GM12878 (cell line): ENCODE data around the gene PYM1. TPM values are rescaled to one million over a fixed set of nuclear protein-coding genes. Genes with fewer than 3 reads are reported as not detected.

ENCODE experiments used
- CREB1 ChIP-seq: IDR thresholded peaks from 2 replicates; pipeline ENCODE4 v1.6.1; 2012; ENCODE audit warnings: low read depth, mild to moderate bottlenecking, inconsistent platforms
- DPF2 ChIP-seq: fragments of 450-650 bp; IDR thresholded peaks from 2 replicates; pipeline ENCODE4 v1.6.1; 2017; ENCODE audit warnings: mild to moderate bottlenecking
- IKZF1 ChIP-seq: fragments of 450-650 bp; conservative IDR thresholded peaks from 2 replicates; pipeline ENCODE4 v1.6.1; 2017; ENCODE audit warnings: antibody characterized with exemption, mild to moderate bottlenecking
- IRF3 ChIP-seq: fragments of 450-650 bp; IDR thresholded peaks from 2 replicates; pipeline ENCODE4 v1.6.1; 2014; ENCODE audit warnings: mild to moderate bottlenecking
- POLR2AphosphoS2 ChIP-seq: IDR thresholded peaks from 2 replicates; pipeline ENCODE4 v1.6.1; 2011; ENCODE audit warnings: low read depth, mild to moderate bottlenecking, low read length, improper control_type of control experiment, moderate library complexity
- POLR2AphosphoS5 ChIP-seq: IDR thresholded peaks from 2 replicates; pipeline ENCODE4 v1.6.1; 2011; ENCODE audit warnings: mild to moderate bottlenecking, low read length, inconsistent platforms
- RB1 ChIP-seq: fragments of 450-650 bp; formaldehyde crosslinking; IDR thresholded peaks from 2 replicates; pipeline ENCODE4 v1.6.1; 2017; ENCODE audit warnings: mild to moderate bottlenecking, borderline replicate concordance
- RBBP5 ChIP-seq: fragments of 200-600 bp; sonication (generic); conservative IDR thresholded peaks from 2 replicates; pipeline ENCODE4 v1.6.1; 2016
- RELA ChIP-seq: fragments of 450-650 bp; IDR thresholded peaks from 2 replicates; pipeline ENCODE4 v1.8.0; 2014; ENCODE audit warnings: borderline replicate concordance; ENCODE audit not compliant: partially characterized antibody
- SMAD5 ChIP-seq: IDR thresholded peaks from 2 replicates; pipeline ENCODE4 v1.6.1; 2016; ENCODE audit warnings: antibody characterized with exemption, low read depth
- SRF ChIP-seq, 2 experiments: IDR thresholded peaks; 2 replicates each; pipeline ENCODE4 v1.6.1; 2011; ENCODE audit warnings: low read depth in 2 of 2, low read length in 2 of 2, mild to moderate bottlenecking in 1 of 2, moderate library complexity in 1 of 2
- SUPT20H ChIP-seq: IDR thresholded peaks from 2 replicates; pipeline ENCODE4 v1.6.1; 2011; ENCODE audit warnings: low read depth, mild to moderate bottlenecking, low read length, moderate library complexity, borderline replicate concordance; ENCODE audit not compliant: control insufficient read depth
- TCF7 ChIP-seq: IDR thresholded peaks from 2 replicates; pipeline ENCODE4 v1.6.1; 2014; ENCODE audit warnings: antibody characterized with exemption, borderline replicate concordance
- WRNIP1 ChIP-seq: IDR thresholded peaks from 2 replicates; pipeline ENCODE4 v1.6.1; 2011; ENCODE audit warnings: low read depth, low read length, improper control_type of control experiment, borderline replicate concordance
- ZBTB40 ChIP-seq: fragments of 450-650 bp; IDR thresholded peaks from 2 replicates; pipeline ENCODE4 v1.6.1; 2016; ENCODE audit warnings: mild to moderate bottlenecking, moderate library complexity, borderline replicate concordance
- polyA plus RNA-seq, 11 experiments: library from polyadenylated mRNA; depleted of rRNA in 4 of 11; unstranded in 6 of 11; stranded (reverse) in 5 of 11; fragments of >200 nt; fragmentation: Nextera tagmentation in 4 of 11; fragmentation: Illumina TruSeq in 1 of 11; extraction: Ambion mirVana in 4 of 11; extraction: Trizol in 1 of 11; gene quantifications; 1 replicate in 1 of 11; 2 replicates in 10 of 11; pipeline versions ENCODE4 v1.2.1 to v1.2.3, GENCODE V29; 2011 to 2016; ENCODE audit warnings: inconsistent platforms in 2 of 11, missing spikeins in 2 of 11, low read depth in 1 of 11
- total RNA-seq, 4 experiments: library from RNA; depleted of rRNA in 3 of 4; stranded (reverse); fragments of >200 nt in 3 of 4; fragmentation: Illumina TruSeq in 1 of 4; extraction: Trizol in 1 of 4; gene quantifications; 2 replicates each; pipeline versions ENCODE4 v1.2.1 to v1.2.3, GENCODE V29; 2013 to 2021
- TF ChIP-seq, protein P1 (sequence below): IDR thresholded peaks from 2 replicates; pipeline ENCODE4 v1.6.1; 2011; ENCODE audit warnings: low read depth, mild to moderate bottlenecking, low read length, moderate library complexity, borderline replicate concordance; ENCODE audit errors: extremely low read depth
- TF ChIP-seq, protein P2 (sequence below): fragments of 450-650 bp; IDR thresholded peaks from 2 replicates; pipeline ENCODE4 v1.6.1; 2017; ENCODE audit warnings: mild to moderate bottlenecking, low read depth, inconsistent platforms; ENCODE audit not compliant: poor library complexity, severe bottlenecking
- TF ChIP-seq, protein P3 (sequence below): fragments of 150-350 bp; IDR thresholded peaks from 2 replicates; pipeline ENCODE4 v1.6.1; 2014; ENCODE audit warnings: mild to moderate bottlenecking, low read depth, low read length
- TF ChIP-seq, protein P4 (sequence below): IDR thresholded peaks from 2 replicates; pipeline ENCODE4 v1.6.1; 2011; ENCODE audit warnings: borderline replicate concordance, low read depth, mild to moderate bottlenecking, moderate library complexity, mixed read lengths, low read length; ENCODE audit not compliant: insufficient read depth; ENCODE audit errors: extremely low read length

PYM1 gene
- total and polyA plus RNA-seq, 10 of the 15 experiments (the other 5 are each of a cell fraction or from before 2014, with no cell fraction given): 33.9 to 93.4 (median 55.8) TPM

DNA sequence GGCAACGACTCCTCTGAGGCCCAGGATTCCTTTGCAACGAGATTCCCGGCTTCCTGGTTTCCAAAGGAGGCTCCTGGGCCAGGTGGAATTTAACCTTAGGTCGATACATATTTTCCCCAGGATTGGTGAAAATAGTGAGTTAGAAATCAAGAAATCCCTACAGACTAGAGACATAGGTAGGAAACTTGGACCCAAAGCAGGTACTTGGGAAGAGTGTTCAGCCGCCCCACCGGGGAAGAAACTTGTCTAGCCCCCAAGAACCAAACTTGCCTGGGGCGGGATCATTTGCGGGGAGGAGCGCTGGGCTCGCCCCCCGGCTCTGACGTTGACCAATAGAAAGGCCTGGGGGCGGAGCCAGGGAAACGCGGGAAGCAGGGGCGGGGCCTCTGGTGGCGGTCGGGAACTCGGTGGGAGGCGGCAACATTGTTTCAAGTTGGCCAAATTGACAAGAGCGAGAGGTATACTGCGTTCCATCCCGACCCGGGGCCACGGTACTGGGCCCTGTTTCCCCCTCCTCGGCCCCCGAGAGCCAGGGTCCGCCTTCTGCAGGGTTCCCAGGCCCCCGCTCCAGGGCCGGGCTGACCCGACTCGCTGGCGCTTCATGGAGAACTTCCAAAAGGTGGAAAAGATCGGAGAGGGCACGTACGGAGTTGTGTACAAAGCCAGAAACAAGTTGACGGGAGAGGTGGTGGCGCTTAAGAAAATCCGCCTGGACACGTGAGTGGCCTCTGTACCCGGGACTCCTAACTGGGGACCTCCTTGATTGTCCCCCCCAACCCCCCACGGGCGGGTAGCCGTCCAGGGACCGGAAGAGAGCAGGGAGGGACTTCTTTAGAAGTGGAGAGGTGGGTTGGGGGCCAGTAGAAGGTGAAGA is 39.0 kb upstream of the PYM1 start, which contains the start of gene CDK2 (continued):
- TF ChIP-seq SRF (IDR thresholded peaks at IDR 0.05; ENCODE audit: low read depth in 2 of 2, low read length in 2 of 2) (no peak), TCF7 (no peak), SUPT20H (no peak), ZBTB40 (no peak), IRF3 (no peak), CREB1 (peak; percentile 67), POLR2AphosphoS5 (peak; percentile 79), RBBP5 (no peak), IKZF1 (peak; percentile 65), SMAD5 (no peak; the same call in 1 of the 2 replicates), POLR2AphosphoS2 (no peak), WRNIP1 (no peak), DPF2 (peak; percentile 71), RELA (no peak), RB1 (peak; percentile 82; the same call in 1 of the 2 replicates)
- TF ChIP-seq, protein P1, sequence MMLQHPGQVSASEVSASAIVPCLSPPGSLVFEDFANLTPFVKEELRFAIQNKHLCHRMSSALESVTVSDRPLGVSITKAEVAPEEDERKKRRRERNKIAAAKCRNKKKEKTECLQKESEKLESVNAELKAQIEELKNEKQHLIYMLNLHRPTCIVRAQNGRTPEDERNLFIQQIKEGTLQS: no peak
- TF ChIP-seq, protein P2, sequence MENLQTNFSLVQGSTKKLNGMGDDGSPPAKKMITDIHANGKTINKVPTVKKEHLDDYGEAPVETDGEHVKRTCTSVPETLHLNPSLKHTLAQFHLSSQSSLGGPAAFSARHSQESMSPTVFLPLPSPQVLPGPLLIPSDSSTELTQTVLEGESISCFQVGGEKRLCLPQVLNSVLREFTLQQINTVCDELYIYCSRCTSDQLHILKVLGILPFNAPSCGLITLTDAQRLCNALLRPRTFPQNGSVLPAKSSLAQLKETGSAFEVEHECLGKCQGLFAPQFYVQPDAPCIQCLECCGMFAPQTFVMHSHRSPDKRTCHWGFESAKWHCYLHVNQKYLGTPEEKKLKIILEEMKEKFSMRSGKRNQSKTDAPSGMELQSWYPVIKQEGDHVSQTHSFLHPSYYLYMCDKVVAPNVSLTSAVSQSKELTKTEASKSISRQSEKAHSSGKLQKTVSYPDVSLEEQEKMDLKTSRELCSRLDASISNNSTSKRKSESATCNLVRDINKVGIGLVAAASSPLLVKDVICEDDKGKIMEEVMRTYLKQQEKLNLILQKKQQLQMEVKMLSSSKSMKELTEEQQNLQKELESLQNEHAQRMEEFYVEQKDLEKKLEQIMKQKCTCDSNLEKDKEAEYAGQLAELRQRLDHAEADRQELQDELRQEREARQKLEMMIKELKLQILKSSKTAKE: no peak
- TF ChIP-seq, protein P3, sequence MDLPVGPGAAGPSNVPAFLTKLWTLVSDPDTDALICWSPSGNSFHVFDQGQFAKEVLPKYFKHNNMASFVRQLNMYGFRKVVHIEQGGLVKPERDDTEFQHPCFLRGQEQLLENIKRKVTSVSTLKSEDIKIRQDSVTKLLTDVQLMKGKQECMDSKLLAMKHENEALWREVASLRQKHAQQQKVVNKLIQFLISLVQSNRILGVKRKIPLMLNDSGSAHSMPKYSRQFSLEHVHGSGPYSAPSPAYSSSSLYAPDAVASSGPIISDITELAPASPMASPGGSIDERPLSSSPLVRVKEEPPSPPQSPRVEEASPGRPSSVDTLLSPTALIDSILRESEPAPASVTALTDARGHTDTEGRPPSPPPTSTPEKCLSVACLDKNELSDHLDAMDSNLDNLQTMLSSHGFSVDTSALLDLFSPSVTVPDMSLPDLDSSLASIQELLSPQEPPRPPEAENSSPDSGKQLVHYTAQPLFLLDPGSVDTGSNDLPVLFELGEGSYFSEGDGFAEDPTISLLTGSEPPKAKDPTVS: no peak
- TF ChIP-seq, protein P4, sequence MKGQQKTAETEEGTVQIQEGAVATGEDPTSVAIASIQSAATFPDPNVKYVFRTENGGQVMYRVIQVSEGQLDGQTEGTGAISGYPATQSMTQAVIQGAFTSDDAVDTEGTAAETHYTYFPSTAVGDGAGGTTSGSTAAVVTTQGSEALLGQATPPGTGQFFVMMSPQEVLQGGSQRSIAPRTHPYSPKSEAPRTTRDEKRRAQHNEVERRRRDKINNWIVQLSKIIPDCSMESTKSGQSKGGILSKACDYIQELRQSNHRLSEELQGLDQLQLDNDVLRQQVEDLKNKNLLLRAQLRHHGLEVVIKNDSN: no peak
